ENCODE data around the gene ZBTB7B.
A peak's percentile ranks its signal among the peaks of the same experiment; 100 is the strongest.

- TF ChIP-seq POLR2AphosphoS5 (IDR thresholded peaks at IDR 0.05) (peak; percentile 7), CTCF (IDR thresholded peaks at IDR 0.05) (peak in 1 of 4 experiments; percentile 1), EP300 (IDR thresholded peaks at IDR 0.05) (no peak)
These were observed 49.3 kb downstream of the ZBTB7B start for GRCh38 chr1:155051777-155052398.
